Measurements from ENCODE around the gene PDZRN3. TPM values are rescaled to one million over a fixed set of nuclear protein-coding genes. Genes with fewer than 3 reads are reported as not detected.

Gene PDZRN3
- total RNA-seq, 2 donors from 2014 or later: 6.1 to 10.4 TPM

GRCh38 chr3:73577704-73578103 is 47.0 kb downstream of the PDZRN3 start:
- Mint-ChIP-seq H3K27me3 (ENCODE audit: insufficient read depth) (peaks cover 9% of the 10 kb centered on the region), H3K27ac (no peak overlapping the region), H3K4me3 (no peak overlapping the region), H3K9me3 (no peaks in the 10 kb centered on the region), H3K36me3 (ENCODE audit: low read depth) (no peaks in the 10 kb centered on the region), H3K4me1 (peaks cover 17% of the 10 kb centered on the region)
- Histone ChIP-seq H3K9ac (ENCODE audit: extremely low read depth, low read length, poor library complexity, severe bottlenecking) (no peak overlapping the region), H3K4me1 (ENCODE audit: control insufficient read depth, insufficient read depth, low read length) (peaks cover 5% of the 10 kb centered on the region), H3K27ac (ENCODE audit: low read depth, low read length) (no peak overlapping the region), H3K36me3 (ENCODE audit: control insufficient read depth, insufficient read depth, low read length) (peaks cover 20% of the 10 kb centered on the region), H3K27me3 (ENCODE audit: control insufficient read depth, insufficient read depth, low read length, poor library complexity, severe bottlenecking) (no peaks in the 10 kb centered on the region), H3K9me3 (ENCODE audit: control insufficient read depth, low read length) (no peaks in the 10 kb centered on the region), H3K4me3 (ENCODE audit: low read length) (no peak overlapping the region)
- no peak for TF ChIP-seq CTCF (conservative IDR thresholded peaks at IDR 0.05)
- no peak for DNase-seq
- WGBS, 2 experiments (ENCODE audit: insufficient coverage in 1 of 2, insufficient read length in 1 of 2): 89 to 100% methylated on average over 1 to 5 of the region's 5 CpGs

GRCh38 chr3:73576999-73577461 is 47.7 kb downstream of the PDZRN3 start:
- Mint-ChIP-seq H3K36me3 (ENCODE audit: low read depth) (no peaks in the 10 kb centered on the region), H3K4me1 (peaks cover 24% of the 10 kb centered on the region), H3K27ac (no peak overlapping the region), H3K27me3 (ENCODE audit: insufficient read depth) (peaks cover 8% of the 10 kb centered on the region), H3K4me3 (no peak overlapping the region), H3K9me3 (no peaks in the 10 kb centered on the region)
- H3K4me1 ChIP-seq (ENCODE audit: control insufficient read depth, insufficient read depth, low read length): peaks cover 9% of the 10 kb centered on the region
- 89% methylated on average over 4 of the region's 4 CpGs; no CpG with 5 or more reads in 1 of the 2 experiments for WGBS, 2 experiments (ENCODE audit: insufficient coverage in 1 of 2, insufficient read length in 1 of 2)
- H3K9ac ChIP-seq (ENCODE audit: extremely low read depth, low read length, poor library complexity, severe bottlenecking): no peak overlapping the region
- DNase-seq: no peak
- H3K9me3 ChIP-seq (ENCODE audit: control insufficient read depth, low read length): no peaks in the 10 kb centered on the region
- H3K27ac ChIP-seq (ENCODE audit: low read depth, low read length): no peak overlapping the region
- peaks cover 15% of the 10 kb centered on the region for H3K36me3 ChIP-seq (ENCODE audit: control insufficient read depth, insufficient read depth, low read length)
- no peak overlapping the region for H3K4me3 ChIP-seq (ENCODE audit: low read length)
- no peak for TF ChIP-seq CTCF (conservative IDR thresholded peaks at IDR 0.05)
- H3K27me3 ChIP-seq (ENCODE audit: control insufficient read depth, insufficient read depth, low read length, poor library complexity, severe bottlenecking): no peaks in the 10 kb centered on the region

- Histone ChIP-seq H3K4me3 (ENCODE audit: low read length) (no peak overlapping the region), H3K9ac (ENCODE audit: extremely low read depth, low read length, poor library complexity, severe bottlenecking) (no peak overlapping the region), H3K36me3 (ENCODE audit: control insufficient read depth, insufficient read depth, low read length) (peaks cover 5% of the 10 kb centered on the region), H3K9me3 (ENCODE audit: control insufficient read depth, low read length) (no peaks in the 10 kb centered on the region), H3K27ac (ENCODE audit: low read depth, low read length) (no peak overlapping the region), H3K4me1 (ENCODE audit: control insufficient read depth, insufficient read depth, low read length) (peaks cover 13% of the 10 kb centered on the region), H3K27me3 (ENCODE audit: control insufficient read depth, insufficient read depth, low read length, poor library complexity, severe bottlenecking) (no peaks in the 10 kb centered on the region)
- no peak overlapping the region for H3K4me3 Mint-ChIP-seq
- no peak overlapping the region for H3K27ac Mint-ChIP-seq
- DNase-seq: no peak
- WGBS, 2 experiments (ENCODE audit: insufficient coverage in 1 of 2, insufficient read length in 1 of 2): 88 to 94% methylated on average over 1 to 3 of the region's 3 CpGs
- peaks cover 7% of the 10 kb centered on the region for H3K27me3 Mint-ChIP-seq (ENCODE audit: insufficient read depth)
- H3K36me3 Mint-ChIP-seq (ENCODE audit: low read depth): no peaks in the 10 kb centered on the region
- no peaks in the 10 kb centered on the region for H3K9me3 Mint-ChIP-seq
- TF ChIP-seq CTCF (conservative IDR thresholded peaks at IDR 0.05): no peak
- peaks cover 34% of the 10 kb centered on the region for H3K4me1 Mint-ChIP-seq
These were observed 48.8 kb downstream of the PDZRN3 start for GRCh38 chr3:73575953-73576352.

Data from endodermal cell (in vitro differentiated cells).